NCI-H2227 treated with DMSO at 0.1 percent for 48 hours (cell line): ENCODE measurements around the gene USF2.

Experiments used
- DNase-seq: peaks from one replicate; lab custom pipeline; 2025; lab: John Stamatoyannopoulos, UW

USF2 gene

DNA sequence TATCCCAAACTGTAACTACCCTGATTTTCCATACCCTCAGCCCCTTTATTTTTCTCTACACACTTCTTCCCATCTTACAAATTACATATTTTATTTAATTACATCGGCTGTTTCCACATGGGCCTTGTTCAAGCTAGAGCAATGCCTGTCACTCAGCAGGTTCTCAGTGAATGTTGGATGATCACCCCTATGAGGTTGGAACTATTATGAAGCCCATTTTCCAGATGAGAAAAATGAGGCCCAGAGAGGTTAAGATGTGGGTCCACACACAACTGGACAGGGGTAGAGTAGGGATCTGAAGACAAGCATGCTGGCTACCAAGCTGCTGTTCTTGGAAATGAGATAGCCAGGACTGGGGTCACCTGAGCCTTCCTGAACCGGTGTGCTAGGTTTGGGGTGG, 33.2 kb downstream of the USF2 start:
- DNase-seq, result no peak

- DNase-seq, result no peak
These were observed 33.7 kb downstream of the USF2 start for GRCh38 chr19:35302446-35302845.

- peak; percentile 87 for DNase-seq
These were observed 34.7 kb downstream of the USF2 start for GRCh38 chr19:35303357-35303915.

- DNase-seq, result no peak
These were observed 35.3 kb downstream of the USF2 start for GRCh38 chr19:35304036-35304435.

DNA sequence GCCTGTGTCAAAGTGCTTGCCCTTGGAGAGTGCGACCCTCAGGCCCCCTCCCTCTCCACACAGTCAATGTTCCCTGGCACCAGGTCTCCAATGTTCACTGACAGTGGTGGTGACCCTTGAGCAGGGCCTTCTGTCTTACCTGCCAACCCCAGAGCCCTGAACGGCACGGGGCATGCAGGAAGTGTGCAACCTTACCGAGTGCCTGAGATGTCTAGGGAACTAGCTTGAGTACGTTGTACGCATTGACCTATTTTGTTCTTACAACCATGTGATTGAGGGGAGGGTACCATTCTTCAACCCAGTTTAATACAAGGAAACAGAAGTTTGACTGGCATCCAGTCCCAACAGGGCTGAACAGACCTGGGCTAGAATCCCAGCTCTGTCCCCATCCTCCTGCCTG, 36.4 kb downstream of the USF2 start:
- no peak for DNase-seq

DNA sequence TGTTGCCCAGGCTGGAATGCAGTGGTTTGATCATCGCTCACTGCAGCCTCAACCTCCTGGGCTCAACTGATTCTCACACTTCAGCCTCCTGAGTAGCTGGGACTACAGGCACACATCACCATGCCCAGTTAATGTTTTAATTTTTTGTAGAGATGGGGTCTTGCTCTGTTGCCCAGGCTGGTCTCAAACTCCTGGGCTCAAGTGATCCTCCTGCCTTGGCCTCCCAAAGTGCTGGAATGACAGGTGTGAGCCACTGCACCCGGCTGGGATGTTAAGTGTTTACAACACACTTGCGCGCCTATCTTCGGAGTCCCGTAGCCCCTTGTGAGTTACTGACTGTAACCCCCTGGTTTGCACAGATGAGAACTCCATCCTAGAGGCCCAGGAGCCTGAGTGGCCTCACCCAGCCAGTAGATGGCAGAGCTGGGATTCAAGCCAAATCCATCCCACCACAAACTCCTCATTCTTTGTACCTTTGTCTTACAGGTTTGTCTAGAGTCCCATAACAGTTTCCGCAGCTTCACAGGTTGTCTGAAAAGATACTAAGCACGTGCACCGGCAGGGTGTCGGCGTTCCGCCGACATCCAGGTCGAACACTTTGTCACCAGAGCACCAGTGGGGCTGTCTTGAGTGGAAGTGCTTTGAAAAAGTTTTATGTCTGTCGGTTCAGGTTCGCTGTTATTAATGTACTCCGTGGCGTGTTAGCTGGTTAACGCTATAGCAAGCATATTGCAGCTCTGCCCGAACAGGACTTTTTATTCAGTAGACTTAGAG, 37.9 kb downstream of the USF2 start:
- no peak for DNase-seq

GRCh38 chr19:35307931-35308330, 39.2 kb downstream of the USF2 start:
- no peak for DNase-seq

- no peak for DNase-seq
These were observed 40.1 kb downstream of the USF2 start for GRCh38 chr19:35308910-35309309.

GRCh38 chr19:35309481-35310279, 40.9 kb downstream of the USF2 start:
- DNase-seq, result no peak

- DNase-seq, result no peak
These were observed 41.6 kb downstream of the USF2 start for GRCh38 chr19:35310331-35310730.

DNA sequence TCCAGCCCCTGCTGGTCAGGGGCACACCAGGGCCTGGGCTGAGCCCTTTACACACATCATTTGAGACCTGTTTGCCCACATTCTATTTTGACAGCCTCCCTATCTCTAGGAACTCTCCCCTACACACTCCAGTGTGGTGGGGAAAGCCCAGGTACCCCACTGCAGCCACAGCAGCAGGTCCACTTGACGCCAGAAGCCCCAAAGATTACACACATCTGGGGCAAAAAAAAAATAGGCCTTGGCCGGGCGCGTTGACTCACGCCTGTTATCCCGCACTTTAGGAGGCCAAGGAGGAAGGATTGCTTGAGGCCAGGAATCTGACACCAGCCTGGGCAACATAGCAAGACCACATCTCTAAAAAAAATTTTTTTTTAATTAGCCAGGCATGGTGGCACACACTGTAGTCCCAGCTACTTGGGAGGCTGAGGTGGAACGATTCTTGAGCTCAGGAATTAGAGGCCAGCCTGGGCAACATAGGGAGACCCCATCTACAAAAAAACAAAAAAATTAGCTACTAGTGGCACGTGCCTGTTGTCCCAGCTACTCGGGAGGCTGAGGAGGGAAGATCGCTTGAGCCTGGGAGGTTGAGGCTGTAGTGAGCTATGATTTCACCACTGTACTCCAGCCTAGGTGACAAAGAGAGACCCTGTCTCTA, 42.2 kb downstream of the USF2 start:
- no peak for DNase-seq

DNA sequence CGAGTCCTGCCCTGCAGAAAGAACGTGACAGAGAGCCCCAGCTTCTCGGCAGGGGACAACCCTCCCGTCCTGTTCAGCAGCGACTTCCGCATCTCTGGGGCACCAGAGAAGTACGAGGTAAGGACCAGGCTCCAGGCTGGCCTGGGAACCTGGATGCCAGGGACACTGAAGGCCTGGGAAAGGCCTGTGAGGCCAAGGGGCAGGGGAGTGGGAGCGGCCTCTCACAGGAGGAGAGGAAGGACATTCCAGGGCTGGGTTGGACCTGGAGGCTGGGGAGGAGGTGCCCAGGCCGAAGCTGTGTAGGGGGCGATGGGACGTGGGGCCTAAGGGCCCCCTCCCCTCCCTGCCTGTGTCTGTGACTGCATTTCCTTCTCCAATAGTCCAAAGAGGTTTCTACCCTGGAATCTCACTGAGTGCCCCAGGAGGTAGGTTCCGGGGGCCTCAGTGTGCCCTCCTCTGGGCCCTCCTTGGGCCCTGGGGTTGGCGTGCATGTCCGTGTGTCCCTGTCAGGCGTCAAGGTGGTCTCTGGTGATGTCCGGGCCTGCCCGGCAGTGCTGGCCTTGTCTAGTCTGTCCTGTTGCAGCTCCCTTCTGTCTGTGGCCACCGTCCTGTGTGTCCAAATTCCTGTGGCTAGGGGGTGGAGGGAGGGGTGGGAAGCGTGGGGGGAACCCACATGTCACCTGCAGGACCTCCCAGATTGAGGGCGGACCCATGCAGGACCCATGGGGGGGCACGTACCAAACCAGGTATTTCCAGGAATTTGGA, 43.3 kb downstream of the USF2 start:
- no peak for DNase-seq

DNA sequence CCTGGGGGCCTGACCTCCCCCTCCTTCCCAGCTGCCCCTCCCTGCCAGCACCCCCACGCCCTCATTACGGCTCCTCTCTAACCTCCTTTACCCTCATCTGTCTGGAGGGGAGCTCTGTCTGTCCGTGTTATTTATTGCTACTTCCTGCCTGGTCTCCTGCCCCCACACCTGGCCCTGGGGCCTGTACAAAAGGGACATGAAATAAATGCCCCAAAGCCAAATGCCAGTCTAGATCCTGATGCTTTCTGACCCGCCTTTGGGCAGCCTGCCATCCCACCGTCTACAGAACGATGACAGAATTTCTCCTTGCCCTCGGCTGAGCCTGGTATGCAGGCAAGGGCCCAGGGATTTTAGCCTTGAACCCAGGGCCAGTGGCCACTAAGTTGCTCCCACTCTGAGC, 44.8 kb downstream of the USF2 start:
- no peak for DNase-seq

- DNase-seq, result no peak
These were observed 45.3 kb downstream of the USF2 start for GRCh38 chr19:35314031-35314430.

DNA sequence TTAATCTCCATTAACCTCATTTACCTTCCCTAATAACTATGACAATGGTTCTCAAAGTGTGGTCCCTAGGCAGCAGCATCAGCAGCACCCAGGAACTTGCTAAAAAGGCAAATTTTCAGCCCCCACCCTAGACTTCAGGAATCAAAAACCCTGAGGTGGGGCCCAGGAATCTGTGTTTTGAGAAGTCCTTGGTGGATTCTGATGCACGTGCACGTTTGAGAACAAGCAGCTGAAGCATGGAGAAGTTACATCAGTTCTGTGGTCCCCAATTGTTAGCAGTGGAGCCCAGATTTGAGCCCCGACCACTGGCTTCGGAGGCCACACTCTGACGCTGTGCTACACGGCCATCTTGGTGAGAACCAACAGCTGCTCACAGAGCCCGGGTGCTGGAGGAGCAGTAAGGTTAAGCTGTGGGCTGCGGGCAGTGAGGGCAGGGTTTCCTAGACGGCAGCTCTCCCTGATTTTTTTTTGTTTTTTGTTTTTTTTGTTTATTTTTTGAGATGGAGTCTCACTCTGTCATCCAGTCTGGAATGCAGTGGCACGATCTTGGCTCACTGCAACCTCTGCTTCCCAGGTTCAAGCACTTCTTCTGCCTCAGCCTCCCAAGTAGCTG, 46.2 kb downstream of the USF2 start:
- DNase-seq, result no peak

DNA sequence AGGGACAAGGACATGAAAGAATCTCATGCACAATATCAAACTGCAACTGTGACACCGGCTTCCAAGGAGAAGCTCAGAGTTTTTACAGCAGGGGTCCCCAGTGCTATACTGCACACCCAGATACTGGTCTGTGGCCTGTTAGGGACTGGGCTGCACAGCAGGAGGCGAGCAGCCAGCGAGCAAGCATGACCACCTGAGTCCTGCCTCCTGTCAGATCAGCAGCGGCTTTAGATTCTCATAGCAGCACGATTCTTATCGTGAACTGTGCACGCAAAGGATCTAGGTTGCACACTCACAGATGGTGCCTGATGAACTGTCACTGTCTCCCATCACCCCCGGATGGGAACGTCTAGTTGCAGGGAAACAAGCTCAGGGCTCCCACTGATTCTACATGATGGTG, 47.1 kb downstream of the USF2 start:
- DNase-seq, result no peak

DNA sequence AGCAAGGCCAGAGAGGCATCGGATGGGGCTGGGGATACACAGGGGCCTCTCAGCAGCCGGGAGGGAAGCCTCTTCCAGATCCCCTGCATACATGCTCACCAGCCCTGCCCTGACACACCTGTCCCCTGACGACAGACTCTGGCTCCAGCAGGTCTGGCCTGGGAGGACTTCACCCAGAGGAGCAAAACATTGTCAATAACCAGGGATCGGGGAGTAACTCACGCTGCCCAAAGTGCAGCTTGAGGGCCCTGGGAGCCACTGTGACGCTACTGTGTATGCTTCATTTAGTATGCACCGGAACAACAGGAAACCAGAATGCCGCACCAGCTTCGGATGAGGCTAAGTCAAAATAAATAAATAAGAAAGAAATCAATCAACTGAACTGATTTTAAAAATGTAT, 47.8 kb downstream of the USF2 start:
- DNase-seq, result no peak

DNA sequence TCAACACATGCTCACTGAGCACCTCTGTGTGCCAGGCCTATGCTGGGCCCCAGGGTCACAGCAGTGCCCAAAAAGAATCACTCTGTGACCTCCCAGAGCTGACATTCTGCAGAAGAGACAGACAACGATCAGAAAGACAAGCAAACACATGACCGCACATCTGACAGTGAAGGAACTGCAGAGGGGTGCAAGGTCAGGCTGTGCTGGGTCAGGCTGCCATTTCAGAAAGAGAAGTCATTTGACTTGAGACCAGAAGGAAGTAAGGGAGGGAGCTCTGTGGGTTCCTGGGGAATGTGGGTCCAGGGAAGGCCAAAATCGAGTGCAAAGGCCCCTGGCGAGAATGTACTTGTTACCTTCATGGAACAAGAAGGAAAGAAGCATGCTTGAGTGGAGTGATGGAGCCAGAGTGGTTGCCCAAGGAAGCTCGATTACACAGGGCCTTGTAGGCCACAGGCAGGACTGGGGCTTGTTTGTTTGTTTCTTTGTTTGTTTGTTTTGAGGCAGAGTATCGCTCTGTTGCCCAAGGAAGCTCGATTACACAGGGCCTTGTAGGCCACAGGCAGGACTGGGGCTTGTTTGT, 48.8 kb downstream of the USF2 start:
- DNase-seq, result no peak

- DNase-seq, result no peak
These were observed 50.1 kb downstream of the USF2 start for GRCh38 chr19:35318679-35319448.

- peak; percentile 35 for DNase-seq
These were observed 51.4 kb downstream of the USF2 start for GRCh38 chr19:35320065-35320713.
